HG02938 (cell line): Measurements from ENCODE around the gene CEACAM6.
"Not testable (repeated sequence)": the region's sequence is repeated elsewhere in the genome, so short reads cannot be mapped to it uniquely, and the experiment has no call there.

Source experiments
- ATAC-seq: cut with Tn5 transposase; IDR thresholded peaks from one replicate; pipeline ENCODE4 v1.9.1; 2021; ENCODE audit warnings: mild to moderate bottlenecking, moderate library complexity; ENCODE audit not compliant: unreplicated experiment

Gene CEACAM6

GRCh38 chr19:41755328-41755913 is at the start of gene CEACAM6:
Gene CEACAM6, plus strand, starts transcription at chr19:41755530. Its CDS starts 109 bp downstream, at chr19:41755639.
- ATAC-seq: no peak

GRCh38 chr19:41706741-41707501 is 48.4 kb upstream of the CEACAM6 start:
- no peak for ATAC-seq

GRCh38 chr19:41707502-41707812 is 47.9 kb upstream of the CEACAM6 start:
- no peak for ATAC-seq

GRCh38 chr19:41707871-41708371 is 47.4 kb upstream of the CEACAM6 start:
- no peak for ATAC-seq

GRCh38 chr19:41708481-41708880 is 46.8 kb upstream of the CEACAM6 start, which contains the start of gene CEACAM5:
Gene CEACAM5, plus strand, starts transcription at chr19:41708626. Its CDS starts 106 bp downstream, at chr19:41708732.
- no peak for ATAC-seq

GRCh38 chr19:41709516-41709915 is 45.8 kb upstream of the CEACAM6 start:
- not testable (repeated sequence) for ATAC-seq

- ATAC-seq: no peak
Measured at GRCh38 chr19:41709951-41710645, 45.2 kb upstream of the CEACAM6 start.

- no peak for ATAC-seq
Measured at GRCh38 chr19:41711376-41712261, 43.7 kb upstream of the CEACAM6 start.

GRCh38 chr19:41714598-41714997 is 40.7 kb upstream of the CEACAM6 start:
- no peak for ATAC-seq

- ATAC-seq: no peak
Measured at GRCh38 chr19:41718761-41719160, 36.6 kb upstream of the CEACAM6 start.

GRCh38 chr19:41720103-41720502 is 35.2 kb upstream of the CEACAM6 start:
- no peak for ATAC-seq

GRCh38 chr19:41726493-41726892 is 28.8 kb upstream of the CEACAM6 start:
- ATAC-seq: no peak

- no peak for ATAC-seq
Measured at GRCh38 chr19:41734156-41734555, 21.2 kb upstream of the CEACAM6 start.

- ATAC-seq: no peak
Measured at GRCh38 chr19:41734585-41734984, 20.7 kb upstream of the CEACAM6 start.

- ATAC-seq: no peak
Measured at GRCh38 chr19:41735071-41735600, 20.2 kb upstream of the CEACAM6 start.

GRCh38 chr19:41739361-41739760 is 16.0 kb upstream of the CEACAM6 start:
- no peak for ATAC-seq

- ATAC-seq: no peak
Measured at GRCh38 chr19:41740415-41741243, 14.7 kb upstream of the CEACAM6 start.

- ATAC-seq: no peak
Measured at GRCh38 chr19:41741244-41741554, 14.1 kb upstream of the CEACAM6 start.

- ATAC-seq: no peak
Measured at GRCh38 chr19:41744850-41745249, 10.5 kb upstream of the CEACAM6 start.

- ATAC-seq: no peak
Measured at GRCh38 chr19:41745756-41746155, 9.6 kb upstream of the CEACAM6 start.
